NCI-H1930 (cell line): Measurements from ENCODE around the gene OSCP1.
A peak's percentile ranks its signal among the peaks of the same experiment; 100 is the strongest.
"Not testable (repeated sequence)": the region's sequence is repeated elsewhere in the genome, so short reads cannot be mapped to it uniquely, and the experiment has no call there.

ENCODE experiments used
- DNase-seq, 2 experiments: peaks; one replicate each; lab custom pipeline; 2025; lab: John Stamatoyannopoulos, UW

The OSCP1 gene

GRCh38 chr1:36450270-36450918 is at the start of gene OSCP1:
OSCP1 (minus strand) TSS chr1:36450451; CDS start chr1:36450369, 82 bp downstream.
- peak; percentile 90 to 92 for DNase-seq

GRCh38 chr1:36497207-36497606 is 47.0 kb upstream of the OSCP1 start:
- no peak for DNase-seq

- no peak for DNase-seq
These were observed 44.7 kb upstream of the OSCP1 start for GRCh38 chr1:36494971-36495370.

- DNase-seq, result no peak
These were observed 43.3 kb upstream of the OSCP1 start for GRCh38 chr1:36493524-36493923.

GRCh38 chr1:36492491-36492890 is 42.2 kb upstream of the OSCP1 start:
- DNase-seq, result no peak

GRCh38 chr1:36489258-36490051 is 39.2 kb upstream of the OSCP1 start:
- not testable (repeated sequence) for DNase-seq

GRCh38 chr1:36487906-36488305 is 37.7 kb upstream of the OSCP1 start:
- no peak for DNase-seq

GRCh38 chr1:36487336-36487725 is 37.1 kb upstream of the OSCP1 start:
- not testable (repeated sequence) for DNase-seq

GRCh38 chr1:36486439-36487335 is 36.4 kb upstream of the OSCP1 start:
- no peak for DNase-seq

GRCh38 chr1:36486093-36486438 is 35.8 kb upstream of the OSCP1 start:
- no peak for DNase-seq

GRCh38 chr1:36484099-36484498 is 33.8 kb upstream of the OSCP1 start:
- no peak for DNase-seq

- DNase-seq, result no peak
These were observed 32.6 kb upstream of the OSCP1 start, which contains the start of gene CSF3R for GRCh38 chr1:36482724-36483388. CSF3R (minus strand) TSS chr1:36482913; CDS start chr1:36479496, 3,417 bp downstream.

- no peak for DNase-seq
These were observed 31.8 kb upstream of the OSCP1 start for GRCh38 chr1:36481771-36482723.

GRCh38 chr1:36481091-36481490 is 30.8 kb upstream of the OSCP1 start:
- no peak for DNase-seq

- no peak for DNase-seq
These were observed 29.9 kb upstream of the OSCP1 start for GRCh38 chr1:36480161-36480560.

- no peak for DNase-seq
These were observed 29.3 kb upstream of the OSCP1 start for GRCh38 chr1:36479505-36480051.

- DNase-seq, result not testable (repeated sequence)
These were observed 27.4 kb upstream of the OSCP1 start for GRCh38 chr1:36477615-36478014.

GRCh38 chr1:36476945-36477344 is 26.7 kb upstream of the OSCP1 start:
- DNase-seq, result no peak

GRCh38 chr1:36475910-36476604 is 25.8 kb upstream of the OSCP1 start:
- DNase-seq, result no peak

GRCh38 chr1:36475341-36475740 is 25.1 kb upstream of the OSCP1 start:
- no peak for DNase-seq
